Measurements from ENCODE around the gene TMEM17. TPM values are rescaled to one million over a fixed set of nuclear protein-coding genes. Genes with fewer than 3 reads are reported as not detected.

The TMEM17 gene, protein sequence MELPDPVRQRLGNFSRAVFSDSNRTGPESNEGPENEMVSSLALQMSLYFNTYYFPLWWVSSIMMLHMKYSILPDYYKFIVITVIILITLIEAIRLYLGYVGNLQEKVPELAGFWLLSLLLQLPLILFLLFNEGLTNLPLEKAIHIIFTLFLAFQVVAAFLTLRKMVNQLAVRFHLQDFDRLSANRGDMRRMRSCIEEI
- total RNA-seq (0.91 and 1.2 TPM in 2 replicates), polyA plus RNA-seq (1.3 and 2.0 TPM in 2 replicates), polyA minus RNA-seq (0.76 and 1.9 TPM in 2 replicates), Bru-seq, nascent RNA (percentile 48 among the genes with signal in this experiment), BruChase-seq, experiment 1, labeled RNA remaining after a 6-hour chase (percentile 47 among the genes with signal in this experiment), BruChase-seq, experiment 2, labeled RNA remaining after a 2-hour chase (percentile 40 among the genes with signal in this experiment)
- 1.3 and 1.7 TPM in 2 replicates for polyA plus RNA-seq (2011; cell fraction: cytosol; rRNA removed)
- 1.5 and 2.2 TPM in 2 replicates for polyA plus RNA-seq (2011; cell fraction: nucleus; rRNA removed)
- polyA plus RNA-seq (2012) = 1.4 and 1.8 TPM in 2 replicates
- not detected for polyA minus RNA-seq (2011; cell fraction: cytosol; rRNA and poly(A)+ RNA removed)
- polyA minus RNA-seq (2011; cell fraction: nucleus; rRNA and poly(A)+ RNA removed) = 1.5 TPM in 2 replicates
- long read RNA-seq, transcript TMEM17-201 (4 exons, 1,797 nt) = major isoform, 9 of 14 reads
- long read RNA-seq, partial matches to known transcripts = 2 of 14 reads
- long read RNA-seq, other reads (novel, unspliced or antisense) = 2 of 14 reads

DNA sequence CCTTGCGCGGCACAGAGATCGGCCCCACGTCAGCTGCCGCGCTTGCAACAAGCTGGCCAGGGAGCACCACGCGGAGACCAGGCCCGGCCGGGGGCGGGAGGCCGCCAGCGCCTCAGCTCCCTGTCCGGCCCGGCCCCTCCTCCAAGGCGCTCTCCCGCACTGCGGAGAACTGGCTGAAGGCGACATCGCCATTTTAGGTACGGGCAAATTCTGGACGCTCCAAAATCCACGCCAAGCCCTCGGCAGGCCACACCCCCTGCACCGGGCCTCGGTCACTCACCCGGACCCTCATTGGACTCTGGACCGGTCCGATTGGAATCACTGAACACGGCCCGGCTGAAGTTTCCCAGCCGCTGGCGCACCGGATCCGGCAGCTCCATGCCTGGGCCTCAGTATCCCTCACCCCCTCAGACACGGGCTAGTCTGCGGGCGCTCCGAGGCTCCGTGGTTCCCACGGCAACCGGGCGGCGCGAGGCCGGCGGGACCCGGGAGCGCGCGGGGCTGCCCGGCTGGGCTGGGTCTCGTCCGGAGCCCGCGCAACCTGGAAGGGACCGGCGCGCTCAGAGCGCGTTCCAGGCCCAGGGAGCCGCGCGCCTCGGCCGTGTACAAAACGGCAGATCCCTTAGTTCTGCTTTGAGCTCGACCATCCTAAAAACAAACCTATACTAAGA is at the start of gene TMEM17:
TMEM17 (minus strand) TSS at position 446 of the 671 bp plus-strand sequence; CDS start at position 380, 66 bp downstream.
- ChIA-PET CTCF (interaction anchor here (0.9 to 2.1 kb wide), 6 partner anchors 13 to 49 kb away, joined by 3 to 20 read pairs (median 4); no protein-coding TSS in a partner anchor), POLR2A (interaction anchor here (1.5 kb wide), 1 partner anchor 200 kb away, joined by 4 read pairs; the partner anchor contains the start of gene EHBP1)
- Histone ChIP-seq H3K4me2 (ENCODE audit: insufficient read depth, low read length) (peak within 1 kb of the TSS; percentile 99), H3K36me3 (ENCODE audit: control insufficient read depth in 2 of 2, extremely low read depth in 1 of 2, insufficient read depth in 2 of 2, low read length in 2 of 2) (no peaks in the 10 kb centered on the region), H3K4me3 (replicated peaks in 1 of 3; ENCODE audit: insufficient read depth in 1 of 3, low read depth in 1 of 3, low read length in 3 of 3) (peak within 1 kb of the TSS; percentile 60 to 97 (median 96)), H3K9me3 (replicated peaks; ENCODE audit: control insufficient read depth, insufficient read depth, low read length) (no peaks in the 10 kb centered on the region), H3K79me2 (ENCODE audit: control insufficient read depth, insufficient read depth, low read length) (no peaks in the 10 kb centered on the region), H3K27ac (ENCODE audit: insufficient read depth, low read depth, low read length) (peak within 1 kb of the TSS; percentile 84), H4K20me1 (replicated peaks; ENCODE audit: control insufficient read depth, extremely low read depth, insufficient read depth, low read length) (no peaks in the 10 kb centered on the region), H2AFZ (ENCODE audit: low read depth, low read length) (peak within 1 kb of the TSS; percentile 99), H3K4me1 (ENCODE audit: control insufficient read depth, extremely low read depth, insufficient read depth, low read length) (peaks cover 7% of the 10 kb centered on the region), H3K9me1 (replicated peaks; ENCODE audit: control insufficient read depth, extremely low read depth, insufficient read depth, low read length) (no peaks in the 10 kb centered on the region), H3K9ac (replicated peaks; ENCODE audit: extremely low read depth, insufficient read depth, low read length) (peak within 1 kb of the TSS; percentile 88), H3K27me3 (ENCODE audit: control insufficient read depth in 2 of 2, insufficient read depth in 2 of 2, low read length in 2 of 2) (no peaks in the 10 kb centered on the region)
- BruUV-seq (replicated peaks) = TSS peak; percentile 75
- DNase-seq (ENCODE audit: low read depth, low spot score) (peak; percentile 90), FAIRE-seq (peak; percentile 82)
- intact Hi-C loops (cut with micrococcal nuclease) (loop anchor here (1.0 to 2.0 kb wide), 6 partner anchors 31 to 268 kb away; partner anchors contain the start of gene EHBP1), dilution Hi-C loops (cut with MboI; ENCODE audit: extremely low pct_ligation_motif_present, low sequenced_read_pairs) (no loop called here)
- TF ChIP-seq, protein P1, sequence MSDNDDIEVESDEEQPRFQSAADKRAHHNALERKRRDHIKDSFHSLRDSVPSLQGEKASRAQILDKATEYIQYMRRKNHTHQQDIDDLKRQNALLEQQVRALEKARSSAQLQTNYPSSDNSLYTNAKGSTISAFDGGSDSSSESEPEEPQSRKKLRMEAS (IDR thresholded peaks at IDR 0.05; ENCODE audit: insufficient read depth, insufficient read length) = peak; percentile 16
- TF ChIP-seq, protein P2, sequence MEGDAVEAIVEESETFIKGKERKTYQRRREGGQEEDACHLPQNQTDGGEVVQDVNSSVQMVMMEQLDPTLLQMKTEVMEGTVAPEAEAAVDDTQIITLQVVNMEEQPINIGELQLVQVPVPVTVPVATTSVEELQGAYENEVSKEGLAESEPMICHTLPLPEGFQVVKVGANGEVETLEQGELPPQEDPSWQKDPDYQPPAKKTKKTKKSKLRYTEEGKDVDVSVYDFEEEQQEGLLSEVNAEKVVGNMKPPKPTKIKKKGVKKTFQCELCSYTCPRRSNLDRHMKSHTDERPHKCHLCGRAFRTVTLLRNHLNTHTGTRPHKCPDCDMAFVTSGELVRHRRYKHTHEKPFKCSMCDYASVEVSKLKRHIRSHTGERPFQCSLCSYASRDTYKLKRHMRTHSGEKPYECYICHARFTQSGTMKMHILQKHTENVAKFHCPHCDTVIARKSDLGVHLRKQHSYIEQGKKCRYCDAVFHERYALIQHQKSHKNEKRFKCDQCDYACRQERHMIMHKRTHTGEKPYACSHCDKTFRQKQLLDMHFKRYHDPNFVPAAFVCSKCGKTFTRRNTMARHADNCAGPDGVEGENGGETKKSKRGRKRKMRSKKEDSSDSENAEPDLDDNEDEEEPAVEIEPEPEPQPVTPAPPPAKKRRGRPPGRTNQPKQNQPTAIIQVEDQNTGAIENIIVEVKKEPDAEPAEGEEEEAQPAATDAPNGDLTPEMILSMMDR (IDR thresholded peaks at IDR 0.05; ENCODE audit: extremely low read depth in 1 of 2, insufficient read depth in 1 of 2, low read depth in 1 of 2, low read length in 2 of 2) = no peak
- peak; percentile 53 for TF ChIP-seq POLR2AphosphoS5 (IDR thresholded peaks at IDR 0.05; ENCODE audit: insufficient read depth, low read depth, low read length)
